NCI-H226 (cell line): Measurements from ENCODE around the gene GTF3C6.
"Not testable (repeated sequence)": the region's sequence is repeated elsewhere in the genome, so short reads cannot be mapped to it uniquely, and the experiment has no call there.

Source experiments
- DNase-seq: peaks from one replicate; pipeline ENCODE4 v3.0.0-alpha.2; 2015

The GTF3C6 gene, protein sequence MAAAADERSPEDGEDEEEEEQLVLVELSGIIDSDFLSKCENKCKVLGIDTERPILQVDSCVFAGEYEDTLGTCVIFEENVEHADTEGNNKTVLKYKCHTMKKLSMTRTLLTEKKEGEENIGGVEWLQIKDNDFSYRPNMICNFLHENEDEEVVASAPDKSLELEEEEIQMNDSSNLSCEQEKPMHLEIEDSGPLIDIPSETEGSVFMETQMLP

DNA sequence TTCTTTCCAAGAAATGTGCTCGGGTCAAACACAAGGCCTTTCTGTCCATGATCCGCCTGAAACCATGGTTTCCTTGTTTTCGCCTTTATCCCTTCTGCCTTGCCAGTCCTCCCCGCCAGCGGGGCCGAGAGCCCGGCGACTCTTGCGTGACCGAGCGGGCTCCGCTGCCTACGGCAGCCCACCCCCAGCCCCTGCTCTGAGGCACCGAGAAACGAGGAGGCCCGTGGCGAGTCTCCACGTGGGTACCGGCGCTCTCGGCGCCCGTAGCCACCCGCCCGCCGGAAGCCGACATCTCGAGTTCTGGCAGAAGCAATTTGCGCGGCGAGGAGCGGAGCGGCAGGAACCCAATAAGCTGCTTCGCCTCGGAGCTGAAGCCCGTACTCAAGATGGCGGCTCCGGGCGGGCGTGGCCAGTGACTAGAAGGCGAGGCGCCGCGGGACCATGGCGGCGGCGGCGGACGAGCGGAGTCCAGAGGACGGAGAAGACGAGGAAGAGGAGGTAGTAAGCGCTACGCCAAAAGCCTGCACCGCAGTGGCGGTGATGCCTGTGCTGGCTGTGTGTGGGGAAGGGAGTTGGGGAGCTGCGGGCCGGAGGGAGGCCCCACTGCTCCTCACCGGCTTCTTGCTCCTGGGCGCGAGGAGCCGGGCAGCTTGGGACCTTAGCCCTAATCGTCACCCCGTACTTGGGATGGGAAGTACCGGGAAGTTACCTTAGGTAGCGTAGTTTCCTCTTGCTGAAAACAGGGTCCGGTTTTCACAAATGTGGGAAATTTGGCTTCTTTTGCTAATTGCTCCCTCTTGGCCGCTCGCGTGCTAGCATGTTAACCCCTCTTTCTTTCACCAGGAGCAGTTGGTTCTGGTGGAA lies at the start of gene GTF3C6:
Gene GTF3C6, plus strand, starts transcription at position 378 of the 864 bp plus-strand sequence. Its CDS starts 64 bp downstream, at position 442.
- peak; percentile 91 for DNase-seq

DNA sequence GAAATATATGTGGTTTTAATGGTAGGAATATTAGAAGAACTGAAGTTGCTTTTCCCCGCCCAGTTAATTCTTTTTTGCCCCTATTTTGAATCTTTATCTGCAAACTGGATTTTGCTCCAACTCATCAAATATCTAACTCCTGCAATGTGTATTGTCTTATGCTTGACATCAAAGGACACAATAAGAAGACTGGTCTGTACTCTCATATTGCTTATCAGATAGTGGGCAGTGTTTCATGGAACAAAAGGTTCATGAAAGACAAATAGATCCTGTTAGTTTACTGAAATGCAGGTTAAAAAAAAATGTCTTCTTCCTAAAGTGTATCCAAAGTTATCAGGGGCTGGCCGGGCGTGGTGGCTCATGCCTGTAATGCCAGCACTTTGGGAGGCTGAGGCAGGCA lies 27.7 kb upstream of the GTF3C6 start:
- no peak for DNase-seq

DNA sequence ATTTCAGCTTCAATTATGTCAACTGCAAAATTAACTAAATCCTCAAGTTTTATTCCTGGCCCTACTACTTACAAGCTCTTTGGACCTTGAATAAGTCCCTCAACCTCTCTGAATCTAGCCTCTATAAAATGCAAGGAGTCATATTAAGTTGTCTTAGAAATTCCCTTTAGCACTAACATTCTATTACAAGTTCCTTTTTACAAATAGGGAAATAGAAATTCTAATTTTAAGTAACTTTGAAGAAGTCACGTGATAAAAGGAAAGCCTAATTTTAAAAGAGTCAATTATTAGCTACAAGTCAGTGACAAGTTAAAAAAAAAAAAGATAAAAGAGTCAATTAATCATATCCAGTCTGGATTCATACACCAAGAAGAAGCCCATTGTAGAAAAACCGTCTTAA lies 24.6 kb upstream of the GTF3C6 start:
- no peak for DNase-seq

DNA sequence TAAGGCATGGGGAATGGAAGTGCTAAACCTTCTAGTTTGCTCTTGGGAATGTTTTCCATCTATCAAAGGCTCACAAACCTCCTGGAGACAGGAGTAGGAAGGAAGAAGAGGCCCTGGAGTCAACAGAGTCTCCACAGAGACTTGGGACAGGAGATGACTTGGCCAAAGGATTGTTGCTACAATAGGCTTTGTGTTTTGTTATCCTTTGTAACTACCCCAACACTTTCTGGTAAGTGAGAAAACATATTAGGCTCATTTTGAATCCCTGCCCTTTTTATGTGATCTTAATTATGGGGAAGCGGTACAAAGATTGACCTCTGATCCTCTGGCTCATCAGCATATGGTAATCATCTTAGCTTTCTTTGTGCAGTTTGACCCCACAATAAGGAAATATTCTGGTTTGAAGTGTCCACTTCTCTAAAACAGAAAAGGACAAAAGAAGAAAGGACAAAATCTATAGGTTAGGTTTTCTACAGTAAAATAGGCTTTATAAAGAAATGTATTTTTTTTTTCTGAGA lies 24.1 kb upstream of the GTF3C6 start:
- DNase-seq = no peak

DNA sequence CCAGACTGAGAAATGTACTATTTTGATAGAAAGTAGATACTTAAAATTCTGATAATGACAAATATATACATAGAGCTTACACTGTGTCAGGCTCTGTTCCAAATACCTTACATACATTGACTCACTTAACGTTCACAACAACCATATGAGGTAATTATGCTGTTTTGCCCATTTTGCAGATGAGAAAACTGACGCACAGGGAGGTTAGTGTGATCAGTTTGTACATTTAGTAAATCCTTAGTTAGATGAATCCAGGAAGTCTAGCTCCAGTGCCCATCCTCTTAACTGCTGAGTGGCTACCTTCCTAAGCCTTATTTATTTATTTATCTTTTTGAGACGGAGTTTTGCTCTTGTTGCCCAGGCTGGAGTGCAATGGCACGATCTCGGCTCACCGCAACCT lies 23.3 kb upstream of the GTF3C6 start:
- DNase-seq = no peak

DNA sequence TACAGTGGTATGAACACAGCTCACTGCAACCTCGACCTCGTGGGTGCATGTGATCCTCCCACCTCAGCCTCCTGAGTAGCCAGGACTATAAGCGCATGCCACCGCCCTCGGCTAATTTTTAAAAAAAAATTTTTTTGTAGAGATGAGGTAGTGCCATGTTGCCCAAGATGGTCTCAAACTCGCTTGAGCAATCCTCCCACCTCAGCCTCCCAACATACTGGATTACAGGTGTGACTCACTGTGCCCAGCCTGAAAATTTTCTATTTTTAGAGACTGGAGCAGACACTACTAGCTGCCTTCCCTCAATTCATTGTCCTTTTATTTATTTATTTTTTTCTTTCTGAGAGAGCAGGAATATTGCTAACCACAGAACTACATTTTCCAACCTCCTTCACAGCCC lies 20.3 kb upstream of the GTF3C6 start:
- peak; percentile 25 for DNase-seq

DNA sequence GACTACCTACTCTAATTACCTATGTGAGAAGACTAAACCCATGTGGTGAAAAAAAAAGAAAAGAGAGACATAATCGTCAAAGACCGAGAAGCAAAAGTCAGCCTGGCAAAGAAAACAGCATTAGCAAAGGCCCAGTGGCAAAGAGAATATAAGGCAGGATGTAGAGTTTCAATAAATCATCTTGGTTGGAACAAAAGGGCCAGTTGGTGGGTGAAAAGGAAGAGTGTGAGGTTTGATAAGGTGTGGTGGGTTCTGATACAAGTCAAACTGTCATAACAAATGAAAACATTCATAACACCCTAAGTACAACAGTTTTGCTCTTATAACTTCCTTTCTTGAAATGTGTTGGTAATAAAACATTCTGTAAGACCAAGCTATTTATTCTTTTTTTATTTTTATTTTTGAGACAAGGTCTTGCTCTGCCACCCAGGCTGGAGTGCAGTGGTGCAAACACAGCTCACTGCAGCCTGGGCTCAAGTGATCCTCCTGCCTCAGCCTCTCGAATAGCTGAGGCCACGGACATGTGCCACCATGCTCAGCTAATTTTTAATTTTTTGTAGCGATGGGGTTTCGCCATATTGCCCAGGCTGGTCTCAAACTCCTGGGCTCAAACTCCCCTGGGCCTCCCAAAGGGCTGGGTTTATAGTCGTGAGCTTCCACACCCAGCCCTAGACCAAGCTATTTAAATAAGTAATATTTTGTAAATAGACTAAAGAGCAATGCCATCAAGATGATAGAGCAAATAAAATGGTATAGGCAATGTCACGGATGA lies 18.9 kb upstream of the GTF3C6 start:
- no peak for DNase-seq

DNA sequence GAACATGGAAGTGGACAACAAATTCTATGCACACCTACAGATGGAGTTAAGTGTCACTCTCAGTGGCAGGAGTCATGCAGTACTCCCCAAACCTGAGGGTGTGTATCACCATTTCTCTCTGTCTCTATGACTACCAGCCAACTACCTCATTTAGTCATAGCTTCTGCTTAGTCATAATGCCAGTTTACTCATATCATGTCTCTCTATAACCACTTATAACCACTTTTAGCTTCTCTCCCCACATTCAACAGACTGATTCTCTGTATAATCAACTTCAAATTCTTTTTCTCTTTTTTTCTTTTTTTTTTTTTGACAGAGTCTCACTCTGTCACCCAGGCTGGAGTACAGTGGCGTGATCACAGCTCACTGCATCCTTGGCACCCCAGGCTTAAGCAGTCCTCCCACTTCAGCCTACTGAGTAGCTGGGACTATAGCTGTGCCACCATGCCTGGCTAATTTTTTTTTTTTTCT lies 13.8 kb upstream of the GTF3C6 start:
- peak; percentile 88 for DNase-seq

DNA sequence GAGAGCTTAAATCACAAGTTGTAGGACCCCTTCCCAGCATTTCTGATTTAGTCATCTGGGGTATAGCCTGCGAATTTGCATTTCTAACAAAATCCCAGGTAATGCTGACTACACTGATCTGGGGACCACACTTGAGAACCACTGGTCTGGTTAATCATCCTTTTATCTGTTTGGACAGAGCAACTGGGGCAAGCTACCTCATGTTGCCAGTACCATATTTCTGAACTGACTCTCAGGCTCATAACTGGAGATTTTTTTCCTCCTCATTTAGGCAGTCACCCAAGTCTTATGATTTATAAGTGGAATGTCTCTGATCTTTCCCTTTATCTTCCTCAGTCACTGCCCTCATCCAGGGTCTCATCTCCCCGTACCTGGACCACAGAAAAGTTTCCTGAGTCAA lies 12.0 kb upstream of the GTF3C6 start:
- DNase-seq = peak; percentile 60

DNA sequence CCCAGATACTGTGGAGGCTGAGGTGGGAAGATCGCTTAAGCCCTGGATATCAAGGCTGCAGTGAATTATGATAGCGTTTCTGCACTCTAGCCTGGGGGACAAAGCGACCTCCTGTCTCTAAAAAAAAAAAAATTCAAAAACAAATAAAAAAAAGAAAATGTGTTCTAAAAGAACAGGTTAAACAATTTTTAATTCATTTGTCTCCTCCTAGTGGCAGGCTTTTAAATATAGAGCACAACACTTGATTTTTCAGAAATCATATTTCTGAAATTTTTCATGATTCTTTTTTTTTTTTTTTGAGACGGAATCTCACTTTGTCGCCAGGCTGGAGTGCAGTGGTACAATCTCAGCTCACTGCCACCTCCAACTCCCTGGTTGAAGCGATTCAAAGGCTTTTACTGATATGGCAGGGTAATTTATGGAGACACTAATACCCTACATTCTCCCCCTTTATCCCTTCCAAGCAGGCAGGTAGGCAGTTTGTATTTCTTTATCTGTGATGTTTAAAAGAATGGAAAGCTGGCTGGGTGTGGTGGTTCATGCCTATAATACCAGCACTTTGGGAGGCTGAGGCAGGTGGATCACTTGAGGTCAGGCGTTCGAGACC lies 8.7 kb upstream of the GTF3C6 start:
- no peak for DNase-seq

DNA sequence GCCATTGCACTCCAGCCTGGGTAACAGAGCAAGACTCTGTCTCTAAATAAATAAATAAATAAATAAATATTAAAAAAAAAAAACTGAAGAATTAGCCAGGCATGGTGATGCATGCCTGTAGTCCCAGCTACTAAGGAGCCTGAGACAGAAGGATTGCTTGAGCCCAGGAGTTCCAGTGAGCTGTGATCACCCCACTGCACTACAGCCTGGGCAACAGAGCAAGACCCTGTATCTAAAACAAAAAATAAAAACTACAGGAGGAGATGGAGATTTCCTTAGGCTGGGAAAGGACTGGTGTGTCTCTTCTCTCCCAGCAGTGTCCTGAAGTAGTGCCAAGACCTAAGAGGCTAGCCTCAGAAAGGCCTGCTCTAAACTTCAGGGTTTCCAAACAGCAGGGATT lies 8.1 kb upstream of the GTF3C6 start:
- DNase-seq = no peak

DNA sequence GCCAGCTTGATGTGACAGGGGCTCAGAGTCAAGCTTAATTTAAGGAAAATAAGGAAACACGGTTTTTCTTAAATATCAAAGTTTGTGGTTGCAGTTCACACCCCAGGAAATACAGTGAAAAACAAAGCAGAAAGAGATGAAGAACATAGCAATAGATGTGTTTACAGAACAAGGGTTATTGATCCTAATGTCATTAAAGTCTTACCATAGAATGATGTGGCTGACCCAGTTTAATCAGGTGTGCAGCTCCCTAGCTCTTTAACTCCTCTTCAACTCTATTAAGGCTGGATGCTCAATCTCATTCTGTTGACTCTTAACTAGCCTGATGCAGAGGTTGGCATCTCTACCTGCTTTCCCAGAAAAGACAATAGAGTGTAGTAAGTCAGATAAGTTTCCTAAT lies 7.5 kb upstream of the GTF3C6 start:
- no peak for DNase-seq

DNA sequence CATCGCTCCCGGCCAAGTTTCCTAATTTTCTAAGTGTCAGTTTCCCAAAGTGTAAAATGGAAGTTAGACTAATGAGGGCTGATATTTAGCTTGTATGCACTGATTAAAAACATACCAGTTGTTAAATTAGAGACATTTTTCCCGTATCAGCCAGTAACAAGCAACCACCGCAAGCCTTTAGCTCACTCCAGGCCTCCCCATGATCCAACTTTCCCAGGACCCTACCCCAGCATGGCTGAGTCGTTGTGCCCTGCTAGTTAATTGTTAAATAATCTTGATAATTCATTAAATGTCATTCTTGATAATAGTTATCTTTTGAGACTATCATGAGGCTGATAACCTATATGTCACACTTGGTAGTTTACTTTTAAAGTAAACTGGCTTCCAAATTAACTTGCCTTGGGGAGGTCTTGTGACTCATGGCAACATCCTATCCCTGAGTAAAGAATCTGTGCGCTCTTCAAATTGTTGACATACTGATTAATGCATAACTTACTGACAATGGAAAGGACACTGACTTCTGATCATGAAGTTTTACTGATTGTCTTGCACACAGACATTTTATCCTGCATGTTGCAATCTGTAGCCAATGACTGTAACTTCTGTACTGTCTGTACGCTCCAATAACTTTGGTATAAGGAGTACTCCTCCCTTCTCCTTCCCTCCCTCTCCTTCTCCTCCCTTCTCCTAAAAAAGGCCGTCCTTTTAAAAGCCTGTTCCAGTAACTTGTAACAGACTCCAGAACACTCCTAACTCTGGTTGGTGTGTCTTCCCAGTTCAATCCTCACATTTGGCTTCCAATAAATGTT lies 6.3 kb upstream of the GTF3C6 start:
- no peak for DNase-seq

DNA sequence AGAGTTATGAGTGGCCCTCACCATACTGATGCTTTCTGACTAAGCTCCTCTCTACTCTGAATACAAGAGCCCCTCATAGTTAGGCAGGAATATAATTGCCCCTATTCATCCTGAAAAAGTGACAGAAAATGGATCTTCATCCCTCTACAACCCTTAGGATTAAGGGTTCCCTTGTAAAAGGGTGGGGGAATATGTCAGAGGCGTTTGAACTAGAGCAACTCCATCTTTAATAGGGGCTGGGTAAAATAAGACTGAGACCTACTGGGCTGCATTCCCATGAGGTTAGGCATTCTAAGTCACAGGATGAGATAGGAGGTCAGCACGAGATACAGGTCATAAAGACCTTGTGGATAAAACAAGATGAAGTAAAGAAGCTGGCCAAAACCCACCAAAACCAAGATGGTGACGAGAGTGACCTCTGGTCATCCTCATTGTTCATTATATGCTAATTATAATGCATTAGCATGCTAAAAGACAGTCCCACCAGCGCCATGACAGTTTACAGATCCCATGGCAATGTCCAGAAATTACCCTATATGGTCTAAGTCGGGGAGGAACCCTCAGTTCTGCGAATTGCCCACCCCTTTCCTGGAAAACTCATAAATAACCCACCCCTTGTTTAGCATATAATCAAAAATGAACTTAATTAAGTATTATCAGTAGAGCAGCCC lies 4.7 kb upstream of the GTF3C6 start:
- DNase-seq = no peak

DNA sequence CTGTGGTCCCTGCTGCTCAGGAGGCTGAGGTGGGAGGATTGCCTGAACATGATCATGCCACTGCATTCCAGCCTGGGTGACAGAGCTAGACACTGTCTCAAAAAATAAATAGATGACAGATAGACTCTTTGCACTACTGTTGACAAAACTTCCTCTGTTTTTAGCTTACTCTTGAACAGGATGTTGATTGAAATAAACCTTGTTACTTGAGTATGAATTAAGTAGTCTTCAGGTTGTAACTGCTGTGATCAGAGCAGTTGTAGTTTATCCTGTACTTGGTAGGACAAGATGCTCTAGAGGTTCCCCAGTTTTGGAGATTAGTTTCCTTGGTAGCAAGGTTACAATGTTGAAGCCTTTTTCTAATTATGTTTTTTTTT lies 1.5 kb downstream of the GTF3C6 start:
- no peak for DNase-seq

DNA sequence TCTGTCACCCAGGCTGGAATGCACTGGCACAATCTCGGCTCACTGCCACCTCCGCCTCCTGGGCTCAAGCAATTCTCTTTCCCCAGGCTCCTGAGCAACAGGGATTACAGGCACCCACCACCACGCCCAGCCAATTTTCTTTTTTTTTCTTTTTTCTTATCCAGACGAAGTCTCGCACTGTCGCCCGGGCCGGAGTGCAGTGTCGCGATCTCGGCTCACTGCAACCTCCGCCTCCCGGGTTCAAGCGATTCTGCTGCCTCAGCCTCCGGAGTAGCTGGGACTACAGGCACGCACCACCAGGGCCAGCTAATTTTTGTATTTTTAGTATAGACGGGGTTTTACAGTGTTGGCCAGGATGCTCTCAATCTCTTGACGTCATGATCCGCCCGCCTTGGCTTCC lies 4.1 kb downstream of the GTF3C6 start:
- not testable (repeated sequence) for DNase-seq

DNA sequence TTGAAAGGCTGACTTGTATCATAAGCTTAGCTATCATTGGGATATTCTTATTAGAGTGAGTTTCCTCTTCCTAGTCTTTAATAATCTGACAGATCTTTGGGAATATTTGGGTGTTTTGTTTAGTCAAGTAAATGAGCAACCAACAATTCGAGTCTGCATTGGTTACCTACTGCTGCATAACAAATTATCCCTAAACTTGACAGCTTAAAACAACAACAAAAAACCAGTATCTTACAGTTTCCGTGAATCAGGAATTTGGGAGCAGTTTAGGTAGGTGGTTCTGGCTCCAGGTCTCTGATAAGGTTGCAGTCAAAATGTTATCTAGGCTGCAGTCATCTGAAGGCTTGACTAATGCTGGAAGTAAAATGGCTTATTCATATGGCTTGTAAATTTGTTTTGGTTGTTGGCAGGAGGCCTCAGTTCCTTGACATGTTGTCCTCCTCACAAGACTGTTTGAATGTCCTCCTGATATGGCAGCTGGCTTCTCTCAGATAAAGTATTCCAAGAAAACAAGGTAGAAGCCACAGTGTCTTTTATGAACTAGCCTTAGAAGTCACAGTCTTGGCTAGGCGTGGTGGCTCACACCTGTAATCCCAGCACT lies 7.2 kb downstream of the GTF3C6 start:
- no peak for DNase-seq

DNA sequence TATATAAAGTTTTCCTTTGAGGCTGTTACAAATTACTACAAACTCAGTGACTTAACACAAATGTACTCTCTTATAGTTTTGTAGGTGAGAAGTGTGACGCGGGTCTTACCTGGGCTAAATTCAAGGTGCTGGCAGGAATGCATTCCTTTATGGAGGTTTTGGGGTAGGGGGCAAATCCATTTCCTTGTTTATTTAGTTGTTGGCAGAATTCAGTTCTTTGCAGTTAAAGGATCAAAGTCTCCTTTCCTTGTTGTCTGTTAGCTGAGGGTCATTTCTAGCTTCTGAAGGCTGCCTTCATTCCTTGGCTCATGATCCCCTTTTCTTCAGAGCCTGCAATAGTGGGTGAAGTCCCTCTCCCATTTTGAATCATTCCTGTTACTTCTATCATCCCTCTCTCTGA lies 10.2 kb downstream of the GTF3C6 start:
- DNase-seq = not testable (repeated sequence)

DNA sequence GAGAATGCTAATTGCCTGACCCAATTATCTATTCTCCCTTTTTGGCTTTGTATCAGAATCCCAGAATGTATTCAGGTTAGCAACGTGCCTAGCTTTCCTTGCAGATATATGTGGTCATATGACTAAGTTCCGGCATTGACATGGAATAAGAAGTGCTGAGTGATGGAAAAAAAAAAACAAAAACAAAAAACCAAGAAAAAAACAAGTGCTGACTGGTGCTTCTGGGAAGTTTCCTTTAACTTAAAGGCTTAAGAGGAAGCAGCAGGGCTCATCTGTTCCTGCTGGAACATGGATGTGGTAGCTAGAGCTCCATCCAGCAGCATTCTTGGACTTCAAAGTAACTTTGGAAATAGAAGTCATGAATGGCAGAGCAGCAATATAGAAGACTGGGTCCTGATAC lies 13.0 kb downstream of the GTF3C6 start:
- DNase-seq = no peak

DNA sequence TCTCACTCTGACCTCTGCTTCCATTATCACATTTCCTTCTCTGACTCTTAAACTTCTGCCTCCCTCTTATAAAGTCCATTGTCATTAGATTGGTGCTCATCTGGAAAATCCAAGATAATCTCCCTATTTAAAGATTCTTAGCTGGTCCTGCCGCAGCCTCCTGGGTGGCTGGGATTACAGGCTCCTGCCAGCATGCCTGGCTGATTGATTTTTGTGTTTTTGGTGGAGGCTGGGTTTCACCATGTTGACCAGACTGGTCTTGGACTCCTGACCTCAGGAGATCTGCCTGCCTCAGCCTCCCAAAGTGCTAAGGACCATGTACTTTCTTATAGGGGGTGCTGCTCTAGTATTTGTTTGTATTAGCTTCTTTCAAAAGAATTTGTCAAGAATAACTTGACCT lies 18.1 kb downstream of the GTF3C6 start:
- no peak for DNase-seq

DNA sequence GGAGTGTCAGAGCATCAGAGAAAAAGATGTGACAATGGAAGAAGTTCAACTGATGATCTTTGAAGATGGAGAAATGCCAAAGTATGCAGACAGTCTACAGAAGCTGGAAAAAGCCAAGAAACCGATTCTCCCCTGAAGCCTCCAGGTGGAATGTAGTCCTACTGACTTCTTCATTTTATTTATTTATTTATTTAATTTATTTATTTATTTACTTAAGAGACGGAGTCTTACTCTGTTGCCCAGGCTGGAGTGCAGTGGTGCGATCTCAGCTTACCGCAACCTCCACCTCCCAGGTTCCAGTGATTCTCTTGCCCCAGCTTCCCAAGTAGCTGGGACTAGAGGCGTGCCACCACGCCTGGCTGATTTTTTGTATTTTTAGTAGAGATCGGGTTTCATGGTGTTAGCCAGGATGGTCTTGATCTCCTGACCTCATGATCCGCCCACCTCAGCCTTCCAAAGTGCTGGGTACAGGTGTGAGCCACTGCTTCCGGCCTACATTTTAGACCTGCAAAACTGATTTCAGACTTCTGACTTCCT lies 21.1 kb downstream of the GTF3C6 start:
- DNase-seq = no peak
